Mucosa of gallbladder (tissue), 1 donor: ENCODE measurements around the gene AFM. TPM values are rescaled to one million over a fixed set of nuclear protein-coding genes. Genes with fewer than 3 reads are reported as not detected.
"Not testable (repeated sequence)": the region's sequence is repeated elsewhere in the genome, so short reads cannot be mapped to it uniquely, and the experiment has no call there.

Source experiments
- DNase-seq: peaks from one replicate; pipeline ENCODE4 v3.0.0-alpha.2; 2020; ENCODE audit warnings: low spot score
- total RNA-seq: library from RNA; stranded (reverse); gene quantifications from one replicate; pipeline ENCODE4 v1.2.1, GENCODE V29; 2021
- donor health status: DM: no; HTN: no; CAD: no.

Gene AFM
- total RNA-seq, 1 donor from 2014 or later: 0.35 TPM

- no peak for DNase-seq
Observed at GRCh38 chr4:73507541-73507940, 26.0 kb downstream of the AFM start.

GRCh38 chr4:73508651-73509050 lies 27.1 kb downstream of the AFM start:
- no peak for DNase-seq

- no peak for DNase-seq
Observed at GRCh38 chr4:73518340-73518739, 36.8 kb downstream of the AFM start.

- no peak for DNase-seq
Observed at GRCh38 chr4:73520821-73521220, 39.3 kb downstream of the AFM start.

GRCh38 chr4:73523126-73523525 lies 41.6 kb downstream of the AFM start:
- no peak for DNase-seq

- DNase-seq: no peak
Observed at GRCh38 chr4:73525611-73526010, 44.1 kb downstream of the AFM start.

- no peak for DNase-seq
Observed at GRCh38 chr4:73527196-73527595, 45.7 kb downstream of the AFM start.

- no peak for DNase-seq
Observed at GRCh38 chr4:73528171-73528570, 46.6 kb downstream of the AFM start.

GRCh38 chr4:73533515-73534422 lies 52.2 kb downstream of the AFM start:
- DNase-seq: no peak

- DNase-seq: no peak
Observed at GRCh38 chr4:73538162-73538561, 56.6 kb downstream of the AFM start.

GRCh38 chr4:73539386-73539785 lies 57.8 kb downstream of the AFM start:
- DNase-seq: no peak

- no peak for DNase-seq
Observed at GRCh38 chr4:73540826-73541225, 59.3 kb downstream of the AFM start.

- no peak for DNase-seq
Observed at GRCh38 chr4:73541251-73541650, 59.7 kb downstream of the AFM start.

- no peak for DNase-seq
Observed at GRCh38 chr4:73544620-73545019, 63.1 kb downstream of the AFM start.

- DNase-seq: not testable (repeated sequence)
Observed at GRCh38 chr4:73550865-73551264, 69.3 kb downstream of the AFM start.

Other genes starting within 250 kb of the AFM start
- gene ANKRD17, start 222.9 kb upstream of the AFM start, total RNA-seq: 60.8 TPM
- gene ALB, start 77.5 kb upstream of the AFM start, total RNA-seq: 83.2 TPM
- 2.4 TPM for gene AFP, start 45.5 kb upstream of the AFM start, total RNA-seq
- 20.1 TPM for gene RASSF6, start 138.7 kb downstream of the AFM start, total RNA-seq